HUES6 (cell line): ENCODE data around the gene SMCO2.

ENCODE experiments used
- H3K27ac ChIP-seq: 2 replicates; pipeline ENCODE4 v1.7.0; 2013; ENCODE audit warnings: low read depth, mild to moderate bottlenecking, low read length, inconsistent platforms
- H3K27me3 ChIP-seq: 2 replicates; pipeline ENCODE4 v1.6.1; 2013; ENCODE audit warnings: low read length; ENCODE audit not compliant: control insufficient read depth, insufficient read depth
- H3K36me3 ChIP-seq: 2 replicates; pipeline ENCODE4 v1.6.1; 2013; ENCODE audit warnings: low read length; ENCODE audit not compliant: control insufficient read depth, insufficient read depth
- H3K4me1 ChIP-seq: 2 replicates; pipeline ENCODE4 v1.6.1; 2013; ENCODE audit warnings: low read length; ENCODE audit not compliant: control insufficient read depth, insufficient read depth
- H3K4me3 ChIP-seq: 2 replicates; pipeline ENCODE4 v1.5.1; 2013; ENCODE audit warnings: low read depth, low read length
- H3K9ac ChIP-seq: one replicate; pipeline ENCODE4 v1.6.1; 2013; ENCODE audit warnings: mild to moderate bottlenecking, low read length
- H3K9me3 ChIP-seq: 2 replicates; pipeline ENCODE4 v1.6.1; 2013; ENCODE audit warnings: low read depth, low read length; ENCODE audit not compliant: control insufficient read depth, insufficient read depth

The SMCO2 gene

DNA sequence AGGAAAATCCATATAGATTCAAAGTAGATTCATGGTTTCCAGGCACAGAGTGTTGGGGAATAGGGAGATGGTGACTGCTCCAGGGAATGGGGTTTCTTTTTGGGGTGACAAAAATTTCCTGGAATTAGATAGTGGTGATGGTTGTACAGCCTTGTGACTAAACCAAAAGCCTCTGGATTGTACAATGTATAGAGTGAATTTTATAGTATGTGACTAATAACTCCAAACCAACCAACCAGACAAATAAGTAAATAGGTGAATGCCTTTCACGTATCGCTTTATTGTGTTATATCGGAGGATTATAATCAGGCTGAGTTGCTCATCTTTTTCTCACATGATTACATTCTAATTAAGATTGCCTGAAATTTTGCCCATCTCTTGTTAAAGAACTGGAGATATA lies 52.8 kb downstream of the SMCO2 start:
- no peaks in the 10 kb centered on the region for H3K36me3 ChIP-seq
- no peak overlapping the region for H3K9ac ChIP-seq
- no peaks in the 10 kb centered on the region for H3K27me3 ChIP-seq
- no peaks in the 10 kb centered on the region for H3K9me3 ChIP-seq
- H3K27ac ChIP-seq = no peak overlapping the region
- no peaks in the 10 kb centered on the region for H3K4me1 ChIP-seq
- H3K4me3 ChIP-seq = no peak overlapping the region

DNA sequence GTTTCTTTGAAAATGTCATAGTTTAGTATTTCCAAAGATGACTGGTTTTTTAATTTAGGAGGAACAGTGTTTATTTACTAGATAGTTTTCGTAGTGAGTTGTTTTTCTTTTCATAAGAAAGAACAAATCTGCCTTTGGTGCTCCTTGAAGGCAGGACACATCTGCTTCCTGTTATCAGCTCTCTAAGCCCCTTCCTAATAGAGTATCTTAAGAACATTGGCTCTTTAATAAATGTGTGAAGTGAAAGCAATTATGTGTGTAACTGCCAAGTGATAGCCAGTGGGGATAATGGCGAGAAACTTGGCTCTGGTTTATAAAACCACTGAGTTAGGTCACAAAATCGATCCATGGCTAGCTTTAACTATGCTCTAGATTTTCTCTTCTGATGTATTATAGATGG lies 54.0 kb downstream of the SMCO2 start:
- H3K27me3 ChIP-seq = no peaks in the 10 kb centered on the region
- H3K4me1 ChIP-seq = no peaks in the 10 kb centered on the region
- H3K27ac ChIP-seq = no peak overlapping the region
- H3K36me3 ChIP-seq = no peaks in the 10 kb centered on the region
- H3K4me3 ChIP-seq = no peak overlapping the region
- no peaks in the 10 kb centered on the region for H3K9me3 ChIP-seq
- H3K9ac ChIP-seq = no peak overlapping the region

GRCh38 chr12:27502021-27502435 lies 55.5 kb downstream of the SMCO2 start:
- Histone ChIP-seq H3K27me3 (no peaks in the 10 kb centered on the region), H3K4me1 (no peaks in the 10 kb centered on the region), H3K36me3 (no peaks in the 10 kb centered on the region), H3K9me3 (no peaks in the 10 kb centered on the region), H3K4me3 (no peak overlapping the region), H3K27ac (no peak overlapping the region), H3K9ac (no peak overlapping the region)

- Histone ChIP-seq H3K4me1 (no peaks in the 10 kb centered on the region), H3K27me3 (no peaks in the 10 kb centered on the region), H3K36me3 (no peaks in the 10 kb centered on the region), H3K27ac (no peak overlapping the region), H3K4me3 (no peak overlapping the region), H3K9ac (no peak overlapping the region), H3K9me3 (no peaks in the 10 kb centered on the region)
These were observed 58.0 kb downstream of the SMCO2 start for GRCh38 chr12:27504507-27504906.

- no peak overlapping the region for H3K4me3 ChIP-seq
- no peaks in the 10 kb centered on the region for H3K36me3 ChIP-seq
- no peaks in the 10 kb centered on the region for H3K9me3 ChIP-seq
- no peak overlapping the region for H3K9ac ChIP-seq
- H3K27me3 ChIP-seq = no peaks in the 10 kb centered on the region
- H3K4me1 ChIP-seq = no peaks in the 10 kb centered on the region
- no peak overlapping the region for H3K27ac ChIP-seq
These were observed 58.6 kb downstream of the SMCO2 start for GRCh38 chr12:27505109-27505508.

GRCh38 chr12:27505761-27506160 lies 59.2 kb downstream of the SMCO2 start:
- no peaks in the 10 kb centered on the region for H3K36me3 ChIP-seq
- H3K27ac ChIP-seq = no peak overlapping the region
- H3K4me1 ChIP-seq = no peaks in the 10 kb centered on the region
- H3K9ac ChIP-seq = no peak overlapping the region
- no peaks in the 10 kb centered on the region for H3K27me3 ChIP-seq
- H3K9me3 ChIP-seq = no peaks in the 10 kb centered on the region
- H3K4me3 ChIP-seq = no peak overlapping the region

DNA sequence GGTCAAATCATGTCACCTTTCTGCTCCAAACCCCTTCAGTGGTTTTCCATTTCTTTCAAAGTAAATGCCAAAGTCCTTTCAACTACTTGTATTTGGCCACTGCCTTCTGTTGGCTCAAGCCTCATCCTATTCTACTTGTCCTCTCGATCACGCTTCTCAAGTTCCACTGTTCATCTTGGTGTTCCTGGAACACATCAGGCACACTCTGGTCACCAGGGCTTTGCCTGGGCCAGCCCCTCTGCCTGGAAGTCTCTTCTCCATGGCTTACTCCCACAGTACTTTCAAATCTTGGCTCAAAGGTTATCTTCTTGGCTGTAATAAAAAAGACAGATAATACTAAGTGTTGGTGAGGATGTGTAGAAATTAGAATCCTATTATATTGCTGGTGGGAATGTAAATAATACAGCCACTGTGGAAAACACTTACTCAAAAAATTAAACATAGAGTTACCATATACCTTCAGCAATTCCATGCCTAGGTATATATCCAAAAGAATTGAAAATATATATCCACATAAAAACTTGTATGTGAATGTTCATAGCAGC lies 60.2 kb downstream of the SMCO2 start:
- H3K27me3 ChIP-seq = no peaks in the 10 kb centered on the region
- H3K9me3 ChIP-seq = no peaks in the 10 kb centered on the region
- H3K27ac ChIP-seq = no peak overlapping the region
- no peak overlapping the region for H3K4me3 ChIP-seq
- H3K4me1 ChIP-seq = no peaks in the 10 kb centered on the region
- no peaks in the 10 kb centered on the region for H3K36me3 ChIP-seq
- no peak overlapping the region for H3K9ac ChIP-seq

- no peaks in the 10 kb centered on the region for H3K4me1 ChIP-seq
- H3K27me3 ChIP-seq = no peaks in the 10 kb centered on the region
- no peaks in the 10 kb centered on the region for H3K9me3 ChIP-seq
- no peaks in the 10 kb centered on the region for H3K36me3 ChIP-seq
- H3K27ac ChIP-seq = no peak overlapping the region
- H3K4me3 ChIP-seq = no peak overlapping the region
- H3K9ac ChIP-seq = no peak overlapping the region
These were observed 62.3 kb downstream of the SMCO2 start for GRCh38 chr12:27508736-27509431.

DNA sequence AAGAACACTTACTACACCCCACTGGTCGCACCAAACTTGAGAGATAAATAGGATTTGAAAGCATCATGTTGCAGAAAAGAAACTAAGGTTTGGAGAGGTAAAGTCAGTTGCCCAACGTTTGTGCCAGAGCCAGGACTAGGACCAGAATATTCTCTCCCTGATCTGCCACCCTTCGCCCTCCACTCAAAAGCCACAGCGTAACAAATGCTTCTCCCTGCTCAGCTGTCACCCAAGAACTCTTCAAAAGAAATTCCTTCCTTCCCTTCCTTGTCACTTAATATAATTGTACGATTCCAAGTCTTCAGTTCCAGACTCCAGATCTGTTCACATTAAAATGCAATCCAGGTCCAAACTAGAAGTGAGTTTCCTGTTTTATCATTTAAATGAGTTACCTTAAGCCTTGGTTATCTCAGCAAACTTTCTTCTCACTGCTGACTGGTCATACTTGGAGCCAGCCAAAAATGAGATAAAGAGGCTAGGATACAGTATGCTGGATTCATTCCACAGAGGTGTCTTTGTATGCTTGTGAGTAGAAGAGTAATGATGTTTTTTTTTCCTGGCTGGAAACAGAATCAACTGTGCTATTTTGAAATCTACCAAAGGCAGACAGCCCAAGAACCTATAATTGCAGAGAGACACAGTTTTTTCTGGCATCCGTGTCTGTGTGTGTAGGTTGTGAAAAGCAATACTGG lies 64.6 kb downstream of the SMCO2 start:
- H3K9me3 ChIP-seq = no peaks in the 10 kb centered on the region
- H3K27me3 ChIP-seq = no peaks in the 10 kb centered on the region
- no peaks in the 10 kb centered on the region for H3K36me3 ChIP-seq
- no peak overlapping the region for H3K27ac ChIP-seq
- H3K4me3 ChIP-seq = no peak overlapping the region
- no peaks in the 10 kb centered on the region; the same call in 1 of the 2 replicates for H3K4me1 ChIP-seq
- no peak overlapping the region for H3K9ac ChIP-seq

DNA sequence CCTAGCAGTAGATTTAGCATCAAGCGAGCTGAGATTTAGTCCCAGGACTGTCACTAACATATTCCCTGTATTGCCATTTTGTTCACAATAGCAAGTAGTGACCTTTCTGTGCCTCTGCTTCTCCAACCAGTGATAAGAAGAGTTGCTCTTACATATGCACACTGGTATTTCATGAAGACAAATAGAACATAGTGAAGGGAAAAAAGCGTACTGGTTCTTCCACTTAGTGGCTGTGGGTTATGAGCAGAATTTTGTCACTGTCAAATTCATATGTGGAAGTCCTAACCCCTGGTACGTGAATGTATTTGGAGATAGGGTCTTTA lies 65.1 kb downstream of the SMCO2 start:
- no peaks in the 10 kb centered on the region for H3K36me3 ChIP-seq
- no peaks in the 10 kb centered on the region for H3K9me3 ChIP-seq
- no peaks in the 10 kb centered on the region; the same call in 1 of the 2 replicates for H3K4me1 ChIP-seq
- H3K9ac ChIP-seq = no peak overlapping the region
- H3K27ac ChIP-seq = no peak overlapping the region
- no peaks in the 10 kb centered on the region for H3K27me3 ChIP-seq
- no peak overlapping the region for H3K4me3 ChIP-seq

DNA sequence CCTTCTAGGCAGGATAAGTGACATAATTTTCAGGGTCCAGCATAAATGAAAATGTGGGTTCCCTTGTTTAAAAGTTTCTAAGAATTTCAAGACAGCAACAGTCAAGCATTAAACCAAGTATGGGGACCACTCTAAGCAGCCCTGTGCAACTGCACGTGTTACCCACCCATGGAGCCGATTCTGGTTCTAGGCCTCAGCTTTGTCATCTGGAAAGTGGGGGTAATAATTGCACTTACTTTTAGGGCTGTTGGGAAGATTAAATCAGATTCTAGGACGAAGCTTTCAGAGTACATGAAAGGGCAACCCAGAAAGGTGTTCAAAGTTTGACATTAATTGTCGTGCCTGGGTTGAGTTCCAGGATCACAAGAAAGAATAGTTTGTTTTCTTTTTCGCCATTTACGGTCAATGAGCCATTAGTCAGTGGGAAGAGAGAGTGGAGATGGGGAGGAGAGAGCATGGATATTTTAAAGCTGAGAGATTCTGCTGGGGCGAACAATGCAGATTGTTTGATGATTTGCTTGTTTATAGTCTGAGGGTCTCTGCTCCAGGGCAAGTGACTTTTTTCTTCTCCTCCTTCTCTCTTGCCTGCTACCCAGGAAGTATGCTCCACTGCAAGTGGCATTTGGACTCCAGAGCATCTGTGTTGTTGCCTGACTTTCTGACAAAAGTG lies 66.8 kb downstream of the SMCO2 start:
- H3K27ac ChIP-seq = no peak overlapping the region
- no peaks in the 10 kb centered on the region for H3K9me3 ChIP-seq
- H3K9ac ChIP-seq = no peak overlapping the region

More for the DNA sequence above, 66.8 kb downstream of the SMCO2 start:
- Histone ChIP-seq H3K36me3 (no peaks in the 10 kb centered on the region), H3K4me1 (no peaks in the 10 kb centered on the region; the same call in 1 of the 2 replicates), H3K27me3 (no peaks in the 10 kb centered on the region), H3K4me3 (no peak overlapping the region)
